ENCODE results near the gene ZMYND8.

Gene ZMYND8

DNA sequence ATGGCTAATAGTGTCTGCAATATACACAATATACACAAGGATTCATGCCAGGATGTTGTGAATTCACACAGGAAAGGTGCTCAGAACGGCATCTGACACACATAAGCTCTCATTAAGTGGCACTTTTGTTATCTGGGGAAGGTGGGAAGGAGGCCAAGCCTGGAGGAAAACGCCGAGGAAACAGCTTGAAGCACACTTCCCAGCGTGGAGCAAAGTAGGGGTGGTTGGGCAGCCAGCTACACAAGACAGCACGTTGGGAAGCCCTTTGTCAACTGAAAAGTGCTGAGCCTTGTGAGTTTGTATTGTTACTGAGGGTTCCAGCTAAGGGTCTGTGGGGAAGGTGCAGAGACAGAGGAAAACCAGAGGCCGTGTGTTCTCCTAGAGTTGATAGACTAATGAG is 181.0 kb downstream of the ZMYND8 start:
- no peaks in the 10 kb centered on the region for H3K9me2 ChIP-seq (replicated peaks; ENCODE audit: insufficient read depth, low read length)
- H2AFZ ChIP-seq (ENCODE audit: low read length) = no peak overlapping the region
- no peaks in the 10 kb centered on the region for H3K36me3 ChIP-seq (replicated peaks; ENCODE audit: insufficient read depth, low read length)
- no peak overlapping the region for H3K4me2 ChIP-seq (ENCODE audit: low read depth, low read length)
- no peak for DNase-seq
- H3F3A ChIP-seq (ENCODE audit: insufficient read depth, low read length) = no peaks in the 10 kb centered on the region
- no peak overlapping the region for H3K9ac ChIP-seq (ENCODE audit: low read length)
- TF ChIP-seq EZH2phosphoT487 (IDR thresholded peaks at IDR 0.05; ENCODE audit: low read length) (no peak), EZH2 (optimal IDR thresholded peaks at IDR 0.05; ENCODE audit: low read depth, low read length) (no peak)
- TF ChIP-seq, protein P1, sequence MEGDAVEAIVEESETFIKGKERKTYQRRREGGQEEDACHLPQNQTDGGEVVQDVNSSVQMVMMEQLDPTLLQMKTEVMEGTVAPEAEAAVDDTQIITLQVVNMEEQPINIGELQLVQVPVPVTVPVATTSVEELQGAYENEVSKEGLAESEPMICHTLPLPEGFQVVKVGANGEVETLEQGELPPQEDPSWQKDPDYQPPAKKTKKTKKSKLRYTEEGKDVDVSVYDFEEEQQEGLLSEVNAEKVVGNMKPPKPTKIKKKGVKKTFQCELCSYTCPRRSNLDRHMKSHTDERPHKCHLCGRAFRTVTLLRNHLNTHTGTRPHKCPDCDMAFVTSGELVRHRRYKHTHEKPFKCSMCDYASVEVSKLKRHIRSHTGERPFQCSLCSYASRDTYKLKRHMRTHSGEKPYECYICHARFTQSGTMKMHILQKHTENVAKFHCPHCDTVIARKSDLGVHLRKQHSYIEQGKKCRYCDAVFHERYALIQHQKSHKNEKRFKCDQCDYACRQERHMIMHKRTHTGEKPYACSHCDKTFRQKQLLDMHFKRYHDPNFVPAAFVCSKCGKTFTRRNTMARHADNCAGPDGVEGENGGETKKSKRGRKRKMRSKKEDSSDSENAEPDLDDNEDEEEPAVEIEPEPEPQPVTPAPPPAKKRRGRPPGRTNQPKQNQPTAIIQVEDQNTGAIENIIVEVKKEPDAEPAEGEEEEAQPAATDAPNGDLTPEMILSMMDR (IDR thresholded peaks at IDR 0.05; ENCODE audit: low read length) = no peak
- no peak overlapping the region for H3K4me3 ChIP-seq (ENCODE audit: low read length)
- H4K20me1 ChIP-seq (ENCODE audit: insufficient read depth, low read length) = no peaks in the 10 kb centered on the region
- H3K27ac ChIP-seq (ENCODE audit: low read length) = no peak overlapping the region
- H3K27me3 ChIP-seq (replicated peaks; ENCODE audit: insufficient read depth, low read length) = no peaks in the 10 kb centered on the region
- H3K79me2 ChIP-seq (ENCODE audit: low read length) = no peaks in the 10 kb centered on the region
- no peaks in the 10 kb centered on the region for H3K4me1 ChIP-seq (ENCODE audit: low read length)
- no peaks in the 10 kb centered on the region for H3K9me3 ChIP-seq (replicated peaks; ENCODE audit: insufficient read depth, low read length)

DNA sequence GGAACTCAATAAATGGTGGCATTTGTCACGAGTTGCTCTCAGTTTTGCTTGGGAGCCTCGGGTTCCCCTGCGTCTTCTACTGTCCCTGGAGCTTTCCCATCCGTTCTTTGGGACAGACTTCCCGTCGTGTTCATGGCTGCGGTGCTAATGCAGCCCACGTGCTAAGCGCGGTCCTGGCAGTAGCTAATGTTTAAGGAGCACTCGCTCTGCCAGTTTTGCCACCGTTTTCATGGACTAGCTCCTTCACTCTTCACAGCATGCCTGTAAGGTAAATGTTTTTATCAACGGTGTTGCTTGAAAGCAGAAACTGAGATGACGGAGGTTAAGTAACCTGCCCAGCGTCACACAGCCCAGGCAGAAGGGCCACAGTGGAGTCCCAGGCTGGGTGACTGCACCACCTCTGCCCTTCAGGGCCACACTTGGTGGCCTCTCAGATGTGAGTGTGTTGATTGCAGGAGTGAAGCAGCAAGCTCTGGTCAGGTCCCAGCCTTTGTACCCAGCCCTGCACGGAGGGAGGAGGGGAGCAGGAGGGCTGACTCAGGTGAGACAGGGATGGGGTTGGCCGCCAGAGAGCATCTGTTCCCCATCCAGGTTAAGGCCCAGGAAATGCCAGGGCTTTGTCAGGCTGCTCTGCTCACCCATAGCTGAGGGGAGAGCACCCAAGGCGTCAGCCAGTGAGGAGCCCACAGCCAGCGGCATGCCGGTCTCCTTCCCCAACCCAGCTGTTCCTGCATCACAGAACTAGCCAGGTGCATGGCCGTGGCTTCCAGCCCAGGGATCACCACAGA is 181.8 kb downstream of the ZMYND8 start:
- Histone ChIP-seq H2AFZ (ENCODE audit: low read length) (no peak overlapping the region), H3K36me3 (replicated peaks; ENCODE audit: insufficient read depth, low read length) (no peaks in the 10 kb centered on the region)

GRCh38 chr20:47173596-47174216 is 182.8 kb downstream of the ZMYND8 start:
- no peaks in the 10 kb centered on the region for H3K36me3 ChIP-seq (replicated peaks; ENCODE audit: insufficient read depth, low read length)
- H3K4me1 ChIP-seq (ENCODE audit: low read length) = no peaks in the 10 kb centered on the region
- H3K79me2 ChIP-seq (ENCODE audit: low read length) = no peaks in the 10 kb centered on the region
- no peaks in the 10 kb centered on the region for H3K9me3 ChIP-seq (replicated peaks; ENCODE audit: insufficient read depth, low read length)
- H3K4me2 ChIP-seq (ENCODE audit: low read depth, low read length) = no peak overlapping the region
- H3K4me3 ChIP-seq (ENCODE audit: low read length) = no peak overlapping the region
- no peaks in the 10 kb centered on the region for H3K27me3 ChIP-seq (replicated peaks; ENCODE audit: insufficient read depth, low read length)
- no peak overlapping the region for H3K9ac ChIP-seq (ENCODE audit: low read length)
- no peak for DNase-seq
- no peak overlapping the region for H2AFZ ChIP-seq (ENCODE audit: low read length)
- H4K20me1 ChIP-seq (ENCODE audit: insufficient read depth, low read length) = no peaks in the 10 kb centered on the region
- H3F3A ChIP-seq (ENCODE audit: insufficient read depth, low read length) = no peaks in the 10 kb centered on the region
- H3K9me2 ChIP-seq (replicated peaks; ENCODE audit: insufficient read depth, low read length) = no peaks in the 10 kb centered on the region
- TF ChIP-seq EZH2phosphoT487 (IDR thresholded peaks at IDR 0.05; ENCODE audit: low read length) (no peak), EZH2 (optimal IDR thresholded peaks at IDR 0.05; ENCODE audit: low read depth, low read length) (no peak)
- TF ChIP-seq, protein P1 (IDR thresholded peaks at IDR 0.05; ENCODE audit: low read length) = no peak
- H3K27ac ChIP-seq (ENCODE audit: low read length) = no peak overlapping the region

More for the DNA sequence above, 181.8 kb downstream of the ZMYND8 start:
- no peaks in the 10 kb centered on the region for H3K9me2 ChIP-seq (replicated peaks; ENCODE audit: insufficient read depth, low read length)
- no peaks in the 10 kb centered on the region for H3K9me3 ChIP-seq (replicated peaks; ENCODE audit: insufficient read depth, low read length)
- H3K79me2 ChIP-seq (ENCODE audit: low read length) = no peaks in the 10 kb centered on the region
- H3K9ac ChIP-seq (ENCODE audit: low read length) = no peak overlapping the region
- no peak overlapping the region for H3K4me2 ChIP-seq (ENCODE audit: low read depth, low read length)
- DNase-seq = no peak
- no peaks in the 10 kb centered on the region for H3K4me1 ChIP-seq (ENCODE audit: low read length)
- H3K27ac ChIP-seq (ENCODE audit: low read length) = no peak overlapping the region
- no peak for TF ChIP-seq EZH2phosphoT487 (IDR thresholded peaks at IDR 0.05; ENCODE audit: low read length)
- TF ChIP-seq, protein P1 (IDR thresholded peaks at IDR 0.05; ENCODE audit: low read length) = no peak
- H3K27me3 ChIP-seq (replicated peaks; ENCODE audit: insufficient read depth, low read length) = no peaks in the 10 kb centered on the region
- H3F3A ChIP-seq (ENCODE audit: insufficient read depth, low read length) = no peaks in the 10 kb centered on the region
- H4K20me1 ChIP-seq (ENCODE audit: insufficient read depth, low read length) = no peaks in the 10 kb centered on the region
- H3K4me3 ChIP-seq (ENCODE audit: low read length) = no peak overlapping the region
